ENCODE measurements around the gene TPO. TPM values are rescaled to one million over a fixed set of nuclear protein-coding genes. Genes with fewer than 3 reads are reported as not detected.

TPO gene
- polyA plus RNA-seq, 1 donor from 2014 or later = not detected

DNA sequence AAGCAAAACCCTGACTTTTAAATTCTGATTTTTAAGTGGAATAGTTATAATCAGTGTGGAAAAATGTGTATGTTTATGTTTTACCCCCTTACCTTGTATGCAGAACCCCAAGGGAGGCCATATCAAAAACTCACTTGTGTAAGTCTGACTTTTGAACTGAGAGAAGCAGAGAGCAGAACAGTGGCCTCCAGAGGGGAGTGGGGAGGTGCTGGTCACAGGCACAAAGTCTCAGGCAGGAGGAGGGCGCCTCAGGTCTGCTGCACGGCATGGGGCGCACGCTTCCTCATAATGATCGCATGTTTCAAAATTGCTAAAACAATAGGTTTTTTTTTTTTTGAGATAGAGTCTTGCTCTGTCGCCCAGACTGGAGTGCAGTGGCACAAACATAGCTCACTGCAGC is 127.8 kb downstream of the TPO start:
- Histone ChIP-seq H3K36me3 (ENCODE audit: insufficient read depth, low read length) (no peaks in the 10 kb centered on the region), H4K20me1 (ENCODE audit: insufficient read depth) (no peaks in the 10 kb centered on the region), H3K9me3 (ENCODE audit: low read length) (no peaks in the 10 kb centered on the region), H3K4me3 (ENCODE audit: low read length) (no peak overlapping the region), H3K9me2 (ENCODE audit: insufficient read depth, low read length) (no peaks in the 10 kb centered on the region), H3K79me2 (replicated peaks; ENCODE audit: insufficient read depth, low read length) (no peaks in the 10 kb centered on the region), H3K9ac (ENCODE audit: low read length) (no peak overlapping the region), H3K27ac (ENCODE audit: low read length) (no peak overlapping the region), H3F3A (ENCODE audit: insufficient read depth, low read length, poor library complexity, severe bottlenecking) (no peaks in the 10 kb centered on the region), H2AFZ (ENCODE audit: low read depth, low read length) (no peak overlapping the region), H3K27me3 (ENCODE audit: insufficient read depth, low read depth, low read length) (no peaks in the 10 kb centered on the region), H3K4me2 (ENCODE audit: low read length) (no peak overlapping the region)
- no peak for TF ChIP-seq TAF1 (IDR thresholded peaks at IDR 0.05; ENCODE audit: low read depth)
- no peak for TF ChIP-seq RAD21 (conservative IDR thresholded peaks at IDR 0.05)
- no peak for TF ChIP-seq SMC3 (conservative IDR thresholded peaks at IDR 0.05; ENCODE audit: poor library complexity)
- TF ChIP-seq EZH2 (IDR thresholded peaks at IDR 0.05; ENCODE audit: borderline replicate concordance, insufficient read depth, low read length, poor library complexity, severe bottlenecking) = no peak
- no peak for TF ChIP-seq MXI1 (conservative IDR thresholded peaks at IDR 0.05; ENCODE audit: poor library complexity, severe bottlenecking)
- no peak for TF ChIP-seq EP300 (conservative IDR thresholded peaks at IDR 0.05; ENCODE audit: poor library complexity, severe bottlenecking)
- no peak for TF ChIP-seq POLR2AphosphoS5 (IDR thresholded peaks at IDR 0.05)
- TF ChIP-seq, protein P1, sequence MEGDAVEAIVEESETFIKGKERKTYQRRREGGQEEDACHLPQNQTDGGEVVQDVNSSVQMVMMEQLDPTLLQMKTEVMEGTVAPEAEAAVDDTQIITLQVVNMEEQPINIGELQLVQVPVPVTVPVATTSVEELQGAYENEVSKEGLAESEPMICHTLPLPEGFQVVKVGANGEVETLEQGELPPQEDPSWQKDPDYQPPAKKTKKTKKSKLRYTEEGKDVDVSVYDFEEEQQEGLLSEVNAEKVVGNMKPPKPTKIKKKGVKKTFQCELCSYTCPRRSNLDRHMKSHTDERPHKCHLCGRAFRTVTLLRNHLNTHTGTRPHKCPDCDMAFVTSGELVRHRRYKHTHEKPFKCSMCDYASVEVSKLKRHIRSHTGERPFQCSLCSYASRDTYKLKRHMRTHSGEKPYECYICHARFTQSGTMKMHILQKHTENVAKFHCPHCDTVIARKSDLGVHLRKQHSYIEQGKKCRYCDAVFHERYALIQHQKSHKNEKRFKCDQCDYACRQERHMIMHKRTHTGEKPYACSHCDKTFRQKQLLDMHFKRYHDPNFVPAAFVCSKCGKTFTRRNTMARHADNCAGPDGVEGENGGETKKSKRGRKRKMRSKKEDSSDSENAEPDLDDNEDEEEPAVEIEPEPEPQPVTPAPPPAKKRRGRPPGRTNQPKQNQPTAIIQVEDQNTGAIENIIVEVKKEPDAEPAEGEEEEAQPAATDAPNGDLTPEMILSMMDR (IDR thresholded peaks at IDR 0.05; ENCODE audit: poor library complexity, severe bottlenecking) = no peak
- TF ChIP-seq, protein P2, sequence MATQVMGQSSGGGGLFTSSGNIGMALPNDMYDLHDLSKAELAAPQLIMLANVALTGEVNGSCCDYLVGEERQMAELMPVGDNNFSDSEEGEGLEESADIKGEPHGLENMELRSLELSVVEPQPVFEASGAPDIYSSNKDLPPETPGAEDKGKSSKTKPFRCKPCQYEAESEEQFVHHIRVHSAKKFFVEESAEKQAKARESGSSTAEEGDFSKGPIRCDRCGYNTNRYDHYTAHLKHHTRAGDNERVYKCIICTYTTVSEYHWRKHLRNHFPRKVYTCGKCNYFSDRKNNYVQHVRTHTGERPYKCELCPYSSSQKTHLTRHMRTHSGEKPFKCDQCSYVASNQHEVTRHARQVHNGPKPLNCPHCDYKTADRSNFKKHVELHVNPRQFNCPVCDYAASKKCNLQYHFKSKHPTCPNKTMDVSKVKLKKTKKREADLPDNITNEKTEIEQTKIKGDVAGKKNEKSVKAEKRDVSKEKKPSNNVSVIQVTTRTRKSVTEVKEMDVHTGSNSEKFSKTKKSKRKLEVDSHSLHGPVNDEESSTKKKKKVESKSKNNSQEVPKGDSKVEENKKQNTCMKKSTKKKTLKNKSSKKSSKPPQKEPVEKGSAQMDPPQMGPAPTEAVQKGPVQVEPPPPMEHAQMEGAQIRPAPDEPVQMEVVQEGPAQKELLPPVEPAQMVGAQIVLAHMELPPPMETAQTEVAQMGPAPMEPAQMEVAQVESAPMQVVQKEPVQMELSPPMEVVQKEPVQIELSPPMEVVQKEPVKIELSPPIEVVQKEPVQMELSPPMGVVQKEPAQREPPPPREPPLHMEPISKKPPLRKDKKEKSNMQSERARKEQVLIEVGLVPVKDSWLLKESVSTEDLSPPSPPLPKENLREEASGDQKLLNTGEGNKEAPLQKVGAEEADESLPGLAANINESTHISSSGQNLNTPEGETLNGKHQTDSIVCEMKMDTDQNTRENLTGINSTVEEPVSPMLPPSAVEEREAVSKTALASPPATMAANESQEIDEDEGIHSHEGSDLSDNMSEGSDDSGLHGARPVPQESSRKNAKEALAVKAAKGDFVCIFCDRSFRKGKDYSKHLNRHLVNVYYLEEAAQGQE (IDR thresholded peaks at IDR 0.05; ENCODE audit: borderline replicate concordance) = no peak

DNA sequence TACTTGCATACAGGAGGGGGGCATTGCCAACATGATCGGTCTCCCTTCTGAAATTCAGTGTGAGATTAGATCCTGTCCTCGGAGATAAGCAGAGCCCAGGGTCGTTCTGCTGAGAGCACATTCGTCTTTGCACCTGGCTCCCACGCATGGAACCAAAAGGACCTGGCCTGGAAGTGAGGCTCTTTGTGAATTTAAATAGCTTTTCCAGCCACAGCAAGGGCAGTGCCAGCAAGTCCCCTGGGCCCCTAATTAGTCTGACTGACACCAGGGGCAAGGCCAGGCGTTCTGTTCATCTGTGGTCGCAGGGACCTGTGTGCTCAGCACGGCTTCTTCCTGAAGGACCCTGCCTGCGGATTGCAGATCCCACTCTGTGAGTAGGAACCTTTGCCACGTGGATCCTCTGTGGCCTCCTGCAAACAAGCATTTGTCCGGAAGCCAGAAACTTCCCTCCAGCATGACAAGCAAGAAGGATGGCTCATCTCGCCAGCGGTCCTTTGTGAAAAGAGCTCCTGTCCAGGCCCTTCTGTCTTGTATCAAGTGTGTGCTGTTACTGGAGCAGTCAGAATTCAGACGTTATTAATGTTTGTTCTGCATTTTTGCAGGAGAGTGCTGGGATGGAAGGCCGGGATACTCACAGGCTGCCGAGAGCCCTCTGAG is 128.7 kb downstream of the TPO start:
- H3K4me2 ChIP-seq (ENCODE audit: low read length) = no peak overlapping the region
- no peak overlapping the region for H3K9ac ChIP-seq (ENCODE audit: low read length)
- H3K9me2 ChIP-seq (ENCODE audit: insufficient read depth, low read length) = no peaks in the 10 kb centered on the region
- no peaks in the 10 kb centered on the region for H3F3A ChIP-seq (ENCODE audit: insufficient read depth, low read length, poor library complexity, severe bottlenecking)
- no peaks in the 10 kb centered on the region for H3K9me3 ChIP-seq (ENCODE audit: low read length)
- H2AFZ ChIP-seq (ENCODE audit: low read depth, low read length) = no peak overlapping the region
- no peak overlapping the region for H3K27ac ChIP-seq (ENCODE audit: low read length)
- H3K27me3 ChIP-seq (ENCODE audit: insufficient read depth, low read depth, low read length) = no peaks in the 10 kb centered on the region
- TF ChIP-seq EZH2 (IDR thresholded peaks at IDR 0.05; ENCODE audit: borderline replicate concordance, insufficient read depth, low read length, poor library complexity, severe bottlenecking) (no peak), RAD21 (conservative IDR thresholded peaks at IDR 0.05) (no peak)
- no peak overlapping the region for H3K4me3 ChIP-seq (ENCODE audit: low read length)
- no peaks in the 10 kb centered on the region for H3K79me2 ChIP-seq (replicated peaks; ENCODE audit: insufficient read depth, low read length)
- H4K20me1 ChIP-seq (ENCODE audit: insufficient read depth) = no peaks in the 10 kb centered on the region
- no peaks in the 10 kb centered on the region for H3K36me3 ChIP-seq (ENCODE audit: insufficient read depth, low read length)
